AG09309 (cell line): ENCODE data around the gene CDH4.

Source experiments
- DNase-seq: peaks from one replicate; pipeline ENCODE4 v3.0.0-alpha.2; 2010; ENCODE audit warnings: low read depth
- H3K4me3 ChIP-seq: 2 replicates; pipeline ENCODE4 v1.5.1; 2011; ENCODE audit warnings: mild to moderate bottlenecking, low read depth, low read length, moderate library complexity; ENCODE audit not compliant: control insufficient read depth
- CTCF ChIP-seq: IDR thresholded peaks from 2 replicates; pipeline ENCODE4 v1.5.1; 2011; ENCODE audit warnings: mild to moderate bottlenecking, low read depth, low read length, inconsistent platforms; ENCODE audit not compliant: insufficient read depth, control insufficient read depth; ENCODE audit errors: missing control alignments

The CDH4 gene

GRCh38 chr20:61522498-61523090 lies 270.5 kb downstream of the CDH4 start:
- TF ChIP-seq CTCF: no peak
- no peak overlapping the region for H3K4me3 ChIP-seq
- no peak for DNase-seq

GRCh38 chr20:61523145-61523544 lies 271.1 kb downstream of the CDH4 start:
- H3K4me3 ChIP-seq: no peak overlapping the region
- DNase-seq: no peak
- TF ChIP-seq CTCF: no peak

- H3K4me3 ChIP-seq: no peak overlapping the region
- no peak for DNase-seq
- no peak for TF ChIP-seq CTCF
Observed at GRCh38 chr20:61524951-61525666, 273.0 kb downstream of the CDH4 start.

GRCh38 chr20:61525781-61526431 lies 273.8 kb downstream of the CDH4 start:
- TF ChIP-seq CTCF: no peak
- DNase-seq: no peak
- H3K4me3 ChIP-seq: no peak overlapping the region

GRCh38 chr20:61526907-61527306 lies 274.8 kb downstream of the CDH4 start:
- no peak for TF ChIP-seq CTCF
- no peak for DNase-seq
- H3K4me3 ChIP-seq: no peak overlapping the region

GRCh38 chr20:61527626-61528025 lies 275.6 kb downstream of the CDH4 start:
- no peak for TF ChIP-seq CTCF
- no peak for DNase-seq
- H3K4me3 ChIP-seq: no peak overlapping the region
